ENCODE data around the gene QRICH2. TPM values are rescaled to one million over a fixed set of nuclear protein-coding genes. Genes with fewer than 3 reads are reported as not detected.

QRICH2 gene
- total RNA-seq, 4 donors from 2014 or later, result 2.3 to 3.1 (median 2.7) TPM

DNA sequence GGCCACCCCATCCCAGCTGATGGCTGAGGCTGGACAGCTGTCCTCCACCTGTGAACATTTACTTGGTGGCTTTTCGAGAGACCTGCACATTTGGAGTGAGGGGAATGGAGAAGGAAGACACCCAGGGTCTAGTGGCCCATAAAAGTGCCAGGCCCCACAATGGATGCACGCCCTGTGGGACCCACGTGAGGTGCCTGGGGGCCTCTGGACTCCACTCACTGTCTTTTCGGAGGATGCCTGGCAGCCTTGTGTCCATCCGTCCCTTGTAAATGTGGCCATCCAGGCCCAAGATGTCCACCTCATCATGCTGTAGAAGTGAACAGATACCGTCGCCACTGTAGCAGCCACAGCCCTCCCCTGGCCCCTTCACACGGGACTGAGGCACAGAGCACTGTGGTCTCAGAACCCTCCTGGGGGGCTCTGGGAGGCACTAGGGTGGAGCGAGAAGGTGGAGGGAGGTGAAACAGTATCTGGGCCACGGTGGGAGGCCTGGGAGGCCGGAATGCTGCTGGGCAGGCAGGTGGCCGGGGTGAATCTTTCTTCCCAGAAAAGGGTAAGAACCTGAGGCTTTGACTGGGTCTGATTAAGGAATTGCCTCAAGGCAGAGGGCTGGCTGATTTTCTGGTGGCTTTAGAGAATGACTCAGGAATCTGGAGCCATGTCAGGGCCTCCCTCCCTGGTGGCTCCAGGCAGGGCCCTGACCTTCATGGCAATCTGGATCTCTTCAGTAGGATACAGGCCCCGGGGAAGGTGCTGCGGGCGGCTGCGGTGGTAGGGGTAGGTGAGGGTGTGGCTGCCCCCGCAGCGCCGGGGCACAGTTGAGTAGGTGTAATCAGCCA, 31.4 kb downstream of the QRICH2 start:
- no peak for DNase-seq (ENCODE audit: low spot score in 2 of 2)
- WGBS, result 88% methylated on average over 15 of the region's 19 CpGs
- TF ChIP-seq EP300 (IDR thresholded peaks at IDR 0.05) (no peak), POLR2A (IDR thresholded peaks at IDR 0.05) (no peak), POLR2AphosphoS5 (IDR thresholded peaks at IDR 0.05) (no peak)
- TF ChIP-seq, protein P1, sequence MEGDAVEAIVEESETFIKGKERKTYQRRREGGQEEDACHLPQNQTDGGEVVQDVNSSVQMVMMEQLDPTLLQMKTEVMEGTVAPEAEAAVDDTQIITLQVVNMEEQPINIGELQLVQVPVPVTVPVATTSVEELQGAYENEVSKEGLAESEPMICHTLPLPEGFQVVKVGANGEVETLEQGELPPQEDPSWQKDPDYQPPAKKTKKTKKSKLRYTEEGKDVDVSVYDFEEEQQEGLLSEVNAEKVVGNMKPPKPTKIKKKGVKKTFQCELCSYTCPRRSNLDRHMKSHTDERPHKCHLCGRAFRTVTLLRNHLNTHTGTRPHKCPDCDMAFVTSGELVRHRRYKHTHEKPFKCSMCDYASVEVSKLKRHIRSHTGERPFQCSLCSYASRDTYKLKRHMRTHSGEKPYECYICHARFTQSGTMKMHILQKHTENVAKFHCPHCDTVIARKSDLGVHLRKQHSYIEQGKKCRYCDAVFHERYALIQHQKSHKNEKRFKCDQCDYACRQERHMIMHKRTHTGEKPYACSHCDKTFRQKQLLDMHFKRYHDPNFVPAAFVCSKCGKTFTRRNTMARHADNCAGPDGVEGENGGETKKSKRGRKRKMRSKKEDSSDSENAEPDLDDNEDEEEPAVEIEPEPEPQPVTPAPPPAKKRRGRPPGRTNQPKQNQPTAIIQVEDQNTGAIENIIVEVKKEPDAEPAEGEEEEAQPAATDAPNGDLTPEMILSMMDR (IDR thresholded peaks at IDR 0.05), result no peak
- Histone ChIP-seq H3K4me3 (no peak overlapping the region), H3K27ac (no peak overlapping the region), H3K9me3 (no peaks in the 10 kb centered on the region), H3K4me1 (peaks cover 51% of the 10 kb centered on the region), H3K27me3 (no peaks in the 10 kb centered on the region), H3K36me3 (no peaks in the 10 kb centered on the region)

DNA sequence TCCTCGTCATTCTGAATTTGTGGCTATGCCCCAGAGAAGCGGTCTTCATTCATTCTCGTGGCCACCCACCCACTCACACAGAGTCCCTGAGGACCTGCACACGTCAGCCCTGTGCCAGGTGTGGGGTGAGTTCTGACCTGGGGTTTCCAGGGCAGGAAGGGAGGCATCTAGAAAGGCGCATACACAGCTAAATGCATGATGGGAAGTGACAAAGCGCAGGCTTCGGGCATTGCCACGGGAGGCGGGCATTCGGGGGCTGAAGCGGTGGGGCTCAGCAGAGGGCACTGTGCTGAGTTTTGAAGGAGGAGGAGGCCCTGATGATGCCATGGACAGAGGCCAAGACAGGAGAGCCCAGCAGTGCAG, 32.0 kb downstream of the QRICH2 start:
- TF ChIP-seq, protein P1 (IDR thresholded peaks at IDR 0.05), result no peak
- no peak for TF ChIP-seq POLR2AphosphoS5 (IDR thresholded peaks at IDR 0.05)
- TF ChIP-seq EP300 (IDR thresholded peaks at IDR 0.05), result no peak
- TF ChIP-seq POLR2A (IDR thresholded peaks at IDR 0.05), result no peak
- H3K9me3 ChIP-seq, result no peaks in the 10 kb centered on the region
- peaks cover 57% of the 10 kb centered on the region for H3K4me1 ChIP-seq
- no peaks in the 10 kb centered on the region for H3K27me3 ChIP-seq
- no peak for DNase-seq (ENCODE audit: low spot score in 2 of 2)
- H3K27ac ChIP-seq, result no peak overlapping the region
- H3K36me3 ChIP-seq, result peaks cover under 1% of the 10 kb centered on the region
- 84% methylated on average over 10 of the region's 11 CpGs for WGBS
- no peak overlapping the region for H3K4me3 ChIP-seq

DNA sequence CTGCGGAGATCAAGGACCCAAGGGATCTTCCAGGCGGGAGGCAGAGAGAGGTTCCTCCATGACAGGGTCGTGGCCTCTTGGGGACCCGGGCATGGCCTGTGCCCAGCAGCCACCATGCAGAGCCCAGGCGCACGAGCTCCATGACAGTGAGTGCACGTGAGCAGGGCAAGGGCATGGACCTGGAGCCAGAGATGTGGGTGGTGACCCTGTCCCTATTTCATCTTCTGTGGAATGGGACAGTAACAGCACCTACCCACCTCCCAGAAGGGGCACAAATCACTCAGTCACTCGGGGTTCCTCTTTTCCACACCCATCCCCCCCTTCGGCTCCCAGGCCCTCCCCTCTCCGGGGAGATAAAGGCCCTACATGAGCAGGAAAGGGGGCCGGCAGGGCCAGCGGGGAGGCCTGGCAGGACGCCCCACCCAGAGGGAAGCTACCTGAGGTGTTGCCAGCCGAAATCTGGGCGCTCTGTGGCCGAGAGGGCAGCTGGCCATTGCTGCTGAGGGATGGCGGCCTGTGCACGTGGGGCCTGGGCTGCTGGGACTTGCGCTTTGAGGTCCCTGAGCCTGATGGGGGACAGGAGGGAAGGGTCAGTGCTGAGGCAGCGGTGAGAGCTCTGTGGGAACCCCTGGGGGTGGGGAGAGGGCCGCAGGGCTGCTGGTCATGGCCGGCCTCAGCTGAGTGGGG, 32.6 kb downstream of the QRICH2 start:
- H3K27ac ChIP-seq, result no peak overlapping the region
- DNase-seq (ENCODE audit: low spot score in 2 of 2), result no peak
- H3K4me1 ChIP-seq, result peaks cover 62% of the 10 kb centered on the region
- no peaks in the 10 kb centered on the region for H3K9me3 ChIP-seq
- H3K27me3 ChIP-seq, result no peaks in the 10 kb centered on the region
- no peak overlapping the region for H3K4me3 ChIP-seq
- TF ChIP-seq POLR2AphosphoS5 (IDR thresholded peaks at IDR 0.05) (no peak), POLR2A (IDR thresholded peaks at IDR 0.05) (no peak), EP300 (IDR thresholded peaks at IDR 0.05) (no peak)
- TF ChIP-seq, protein P1 (IDR thresholded peaks at IDR 0.05), result no peak
- whole genome bisulfite sequencing, result 94% methylated on average over 18 of the region's 22 CpGs
- peaks cover 5% of the 10 kb centered on the region for H3K36me3 ChIP-seq

DNA sequence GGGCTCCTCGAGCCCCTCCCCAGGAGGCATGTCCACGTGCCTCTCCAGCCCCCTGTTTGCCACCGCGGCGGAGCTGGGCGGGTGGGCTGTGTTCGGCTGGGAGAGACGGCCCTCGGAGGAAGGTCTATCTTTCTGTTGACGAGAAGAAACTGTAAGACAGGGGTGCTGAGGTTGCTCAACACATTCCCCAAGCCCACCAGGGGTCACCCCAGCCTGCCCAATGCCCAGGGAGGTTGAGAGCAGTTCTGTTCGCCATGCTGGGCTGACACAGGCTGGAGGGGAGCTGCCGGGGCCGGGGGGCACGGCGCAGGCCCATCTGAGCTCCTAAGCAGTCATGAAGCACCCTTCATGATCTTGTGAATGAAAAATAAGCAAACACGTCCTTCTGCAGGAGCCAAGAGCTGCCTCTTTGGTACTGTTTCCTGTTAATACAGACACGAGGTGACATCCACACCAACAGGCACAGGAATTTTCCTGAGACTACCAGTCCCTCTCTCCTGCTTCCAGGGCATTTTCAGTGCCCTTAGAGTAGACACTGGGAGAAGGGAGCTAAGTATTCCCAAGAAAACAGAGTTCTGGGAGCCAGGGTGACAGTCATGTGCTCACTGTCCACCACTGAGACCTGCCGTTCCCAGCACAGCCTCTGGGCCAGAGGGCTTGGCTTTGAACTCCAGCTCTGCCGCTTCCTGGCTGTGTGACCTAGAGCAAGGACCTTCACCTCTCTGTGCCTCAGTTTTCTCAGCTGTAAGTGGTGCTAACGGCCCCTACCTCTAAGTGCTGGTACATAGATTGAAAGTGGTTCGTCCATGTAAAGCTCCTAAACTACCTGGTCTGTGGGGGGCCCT, 33.7 kb downstream of the QRICH2 start:
- WGBS, result 70% methylated on average over 12 of the region's 21 CpGs

More for the DNA sequence above, 33.7 kb downstream of the QRICH2 start:
- Histone ChIP-seq H3K36me3 (peaks cover 11% of the 10 kb centered on the region), H3K27ac (no peak overlapping the region), H3K4me3 (no peak overlapping the region), H3K27me3 (no peaks in the 10 kb centered on the region), H3K9me3 (no peaks in the 10 kb centered on the region), H3K4me1 (peaks cover 66% of the 10 kb centered on the region)
- no peak for TF ChIP-seq POLR2A (IDR thresholded peaks at IDR 0.05)
- TF ChIP-seq, protein P1 (IDR thresholded peaks at IDR 0.05), result no peak
- TF ChIP-seq POLR2AphosphoS5 (IDR thresholded peaks at IDR 0.05), result no peak
- TF ChIP-seq EP300 (IDR thresholded peaks at IDR 0.05), result no peak
- DNase-seq (ENCODE audit: low spot score in 2 of 2), result no peak
